HG03135 (cell line): ENCODE results near the gene SLC9A7.
"Not testable (repeated sequence)": the region's sequence is repeated elsewhere in the genome, so short reads cannot be mapped to it uniquely, and the experiment has no call there.

Source experiments
- ATAC-seq: cut with Tn5 transposase; IDR thresholded peaks from one replicate; pipeline ENCODE4 v1.9.1; 2021; ENCODE audit warnings: mild to moderate bottlenecking, moderate library complexity; ENCODE audit not compliant: unreplicated experiment

Gene SLC9A7

DNA sequence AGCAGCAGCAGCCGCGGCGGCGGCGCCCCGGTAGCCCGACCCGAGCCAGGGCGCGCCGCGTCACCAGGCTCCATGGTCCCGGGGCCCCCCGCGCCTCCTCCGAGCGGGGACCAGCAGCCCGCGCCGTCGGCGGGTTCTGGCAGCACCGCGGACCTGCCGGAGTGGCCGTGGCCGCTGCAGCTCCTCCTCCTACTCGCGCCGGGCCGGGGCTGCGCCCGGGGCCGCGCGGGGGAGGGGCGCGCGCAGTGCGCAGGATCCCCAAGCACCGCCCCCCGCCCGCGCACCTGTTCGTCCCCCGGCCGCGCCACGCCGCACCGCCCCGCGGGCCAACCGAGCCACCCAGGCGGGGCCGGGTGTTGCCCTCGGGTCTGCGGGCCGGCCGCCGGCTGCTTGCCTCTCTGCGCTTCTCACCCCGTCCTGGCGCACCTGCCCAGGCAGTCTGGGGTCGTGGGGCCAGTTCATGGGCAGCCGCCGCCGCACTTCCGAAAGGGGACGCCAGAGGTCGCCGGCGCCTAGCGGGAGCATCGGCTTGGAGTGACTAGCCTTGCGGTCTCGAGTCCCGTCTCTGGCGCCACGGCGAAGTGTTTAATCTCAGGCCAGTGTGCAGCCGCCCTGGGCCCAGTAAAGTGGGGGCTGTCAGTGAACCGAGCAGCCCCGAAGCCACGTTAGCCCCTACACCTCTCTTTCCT lies at the start of gene SLC9A7:
SLC9A7 (minus strand) TSS at position 163 of the 689 bp plus-strand sequence; CDS start at position 74, 89 bp downstream.
- peak; percentile 61 for ATAC-seq

GRCh38 chrX:46805270-46805669 lies 46.4 kb upstream of the SLC9A7 start:
- no peak for ATAC-seq

DNA sequence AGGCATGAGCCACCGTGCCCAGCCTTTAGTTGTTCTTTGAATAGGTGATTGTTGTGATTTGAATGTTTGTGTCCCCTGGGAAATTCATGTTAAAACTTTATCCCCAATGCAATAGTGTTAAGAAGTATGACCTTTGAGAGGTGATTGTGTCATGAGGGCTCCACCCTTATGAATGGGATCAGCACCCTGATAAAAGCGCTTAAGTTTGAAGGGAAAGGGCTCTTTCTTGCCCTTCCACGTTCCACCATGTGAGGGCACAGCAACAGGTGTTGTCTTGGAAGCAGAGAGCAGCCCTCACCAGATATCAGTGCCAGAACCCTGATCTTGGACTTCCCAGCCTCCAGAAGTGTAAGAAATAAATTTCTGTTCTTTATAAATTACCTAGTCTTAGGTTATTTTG lies 44.2 kb upstream of the SLC9A7 start:
- ATAC-seq: no peak

- ATAC-seq: no peak
Observed at GRCh38 chrX:46796574-46797191, 37.8 kb upstream of the SLC9A7 start.

DNA sequence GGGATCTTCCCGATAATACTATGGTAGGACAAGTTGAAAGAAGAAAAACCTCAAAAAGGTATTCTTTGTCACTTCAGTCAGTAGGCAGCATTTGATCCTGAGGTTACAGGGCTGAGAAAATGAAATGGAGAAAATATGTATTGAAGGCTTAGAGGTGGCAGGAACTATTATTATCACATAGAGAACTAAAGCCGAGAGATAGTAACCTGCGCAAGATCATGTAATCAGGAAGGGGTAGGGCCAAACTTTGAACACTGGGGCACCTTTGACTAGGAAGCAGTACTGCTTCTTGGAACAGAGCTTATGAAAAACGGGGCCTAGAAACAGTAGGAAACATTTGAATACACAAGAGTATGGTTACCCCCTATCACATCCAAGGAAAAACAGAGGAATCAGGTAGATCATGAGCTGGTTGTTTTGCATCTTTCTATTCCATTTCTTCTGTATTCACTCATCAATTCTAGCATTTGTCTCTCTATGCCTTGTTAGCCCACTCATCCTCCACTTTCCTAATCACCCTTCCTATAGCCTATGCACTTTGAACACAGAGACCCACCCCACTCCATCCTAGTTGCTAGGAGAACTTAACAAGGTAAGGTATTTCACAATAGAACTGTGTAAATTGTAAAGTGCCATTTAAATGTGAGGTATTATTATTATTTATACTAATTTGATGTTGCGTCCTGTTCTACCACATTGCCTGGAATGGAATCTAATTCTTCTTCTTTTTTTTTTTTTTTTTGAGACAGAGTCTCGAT lies 34.6 kb upstream of the SLC9A7 start:
- no peak for ATAC-seq

DNA sequence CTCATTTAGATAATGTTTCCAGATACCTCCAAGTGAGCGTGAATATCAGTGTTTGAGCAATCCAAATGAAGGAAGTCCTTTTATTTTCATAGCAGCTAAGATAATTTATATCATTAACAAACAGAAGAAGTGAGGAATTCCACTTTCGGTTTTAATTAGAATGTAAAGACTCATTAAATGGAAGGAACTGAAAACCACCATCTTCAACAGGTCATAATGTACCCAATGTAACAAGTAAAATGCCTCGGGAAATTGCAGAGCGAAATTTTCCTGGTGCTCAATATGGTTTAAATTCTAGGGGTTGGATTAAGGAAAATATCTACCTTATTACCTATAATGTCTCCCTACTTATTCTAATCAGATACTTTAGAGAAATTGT lies 33.9 kb upstream of the SLC9A7 start:
- ATAC-seq: no peak

- peak; percentile 69 for ATAC-seq
Observed at GRCh38 chrX:46791927-46792809, 33.2 kb upstream of the SLC9A7 start.

- ATAC-seq: no peak
Observed at GRCh38 chrX:46788902-46789301, 30.0 kb upstream of the SLC9A7 start.

- not testable (repeated sequence) for ATAC-seq
Observed at GRCh38 chrX:46784437-46784836, 25.5 kb upstream of the SLC9A7 start.

GRCh38 chrX:46782034-46782433 lies 23.1 kb upstream of the SLC9A7 start:
- ATAC-seq: no peak

GRCh38 chrX:46777971-46778810 lies 19.3 kb upstream of the SLC9A7 start:
- no peak for ATAC-seq

DNA sequence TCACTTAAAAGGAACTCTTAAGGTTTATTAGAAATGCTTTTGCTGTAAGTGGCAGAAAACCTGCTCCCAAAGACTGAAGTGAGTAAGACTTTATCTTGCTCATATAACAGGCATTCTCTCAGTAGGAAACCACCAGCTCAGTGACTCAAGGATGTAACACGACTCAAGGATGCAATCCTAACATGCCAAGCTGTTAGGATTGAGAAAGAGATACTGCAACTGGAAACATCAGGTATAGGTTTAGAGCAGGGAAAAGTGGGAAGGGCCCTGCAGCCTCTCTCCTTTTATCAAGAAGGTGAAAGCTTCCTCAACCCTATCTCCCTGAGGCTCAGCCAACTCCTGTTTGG lies 11.9 kb upstream of the SLC9A7 start:
- ATAC-seq: no peak

DNA sequence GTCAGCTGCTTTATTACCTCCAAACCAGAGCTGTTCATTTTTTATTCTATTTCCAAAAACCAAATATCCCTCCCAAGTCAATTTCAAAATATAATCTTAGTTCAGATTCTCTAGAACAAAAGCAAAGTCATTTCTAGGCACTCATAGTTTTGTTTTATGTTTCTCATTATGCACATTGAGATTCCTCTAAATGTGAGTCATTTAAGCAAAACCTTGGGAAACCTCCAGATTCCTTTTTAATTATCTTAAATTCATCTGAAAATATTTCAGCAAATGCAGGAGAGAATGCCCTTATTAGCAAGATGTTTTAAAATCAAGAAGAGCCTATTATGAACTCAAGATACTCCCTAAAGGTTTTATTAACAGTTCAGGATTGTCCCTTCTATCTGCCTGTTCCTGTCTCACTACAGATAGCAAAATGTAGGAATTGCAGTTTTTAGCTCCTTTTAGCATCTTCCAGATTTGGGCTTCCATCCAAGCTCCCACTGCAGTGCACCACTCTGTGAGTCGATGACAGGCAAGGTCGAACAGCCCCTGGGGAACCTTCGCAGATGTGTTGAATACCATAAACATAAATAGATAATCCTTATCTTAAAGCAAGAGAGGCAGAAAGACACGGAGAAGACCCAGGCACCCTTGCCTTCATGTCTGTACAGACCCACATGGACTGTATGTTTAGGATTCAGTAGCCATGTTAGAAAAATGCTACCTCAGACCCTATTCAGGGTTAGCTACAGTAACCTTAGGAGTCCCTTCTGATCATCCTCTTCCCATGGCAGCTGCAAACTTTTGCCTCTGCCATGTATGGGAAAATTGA lies 11.3 kb upstream of the SLC9A7 start:
- no peak for ATAC-seq

GRCh38 chrX:46762963-46763362 lies 4.0 kb upstream of the SLC9A7 start:
- ATAC-seq: no peak

DNA sequence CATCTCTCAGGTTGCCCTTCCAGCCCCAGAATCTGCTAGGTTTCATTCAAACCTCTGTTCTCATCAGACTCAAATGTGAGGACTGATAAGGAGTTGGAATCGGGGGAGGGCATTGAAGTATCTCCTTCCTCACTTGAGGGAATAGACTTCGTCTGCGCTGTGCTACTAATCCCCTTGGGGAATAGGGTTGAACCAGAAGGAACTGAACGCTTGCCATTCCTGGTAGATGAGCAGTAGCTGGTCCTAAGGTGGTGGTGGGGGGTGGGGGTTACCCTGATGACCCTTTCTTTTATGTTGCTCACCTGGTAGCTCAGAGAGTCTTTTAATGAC lies 692 bp upstream of the SLC9A7 start:
- peak; percentile 14 for ATAC-seq

GRCh38 chrX:46758163-46758955 lies 559 bp downstream of the SLC9A7 start:
- ATAC-seq: peak; percentile 30

GRCh38 chrX:46757593-46757992 lies 1.3 kb downstream of the SLC9A7 start:
- no peak for ATAC-seq

DNA sequence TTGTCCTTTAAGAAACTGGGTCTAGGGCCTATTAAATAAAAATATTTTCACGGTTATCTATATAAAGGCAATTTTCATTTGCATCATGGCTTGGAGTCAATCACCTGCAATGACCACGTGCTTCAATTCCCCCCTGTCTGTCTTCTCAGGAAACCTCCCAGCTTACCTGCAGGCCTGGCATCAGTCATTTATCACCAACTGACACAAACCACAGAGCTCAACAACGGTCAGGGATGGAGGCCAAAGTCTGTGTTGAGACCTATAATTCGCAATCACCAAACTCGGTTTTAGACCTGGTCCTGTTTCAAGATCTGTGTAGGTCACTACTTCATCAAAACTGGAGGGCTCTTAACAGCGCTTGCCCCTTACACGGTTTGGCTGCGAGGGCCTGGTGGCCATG lies 1.9 kb downstream of the SLC9A7 start:
- ATAC-seq: no peak

- ATAC-seq: no peak
Observed at GRCh38 chrX:46755671-46756070, 3.2 kb downstream of the SLC9A7 start.
